Activated CD8-positive, alpha-beta memory T cell treated with anti-CD3 and anti-CD28 coated beads for 4 hours (primary cell): ENCODE measurements around the gene IL20RB.

Experiments used
- DNase-seq, 2 donors: peaks; one replicate each; pipeline ENCODE4 v3.0.0-alpha.2; 2020; ENCODE audit warnings: low read depth in 2 of 2

The IL20RB gene

GRCh38 chr3:137032465-137033120, 74.8 kb downstream of the IL20RB start:
- peak; percentile 37 to 50 for DNase-seq

DNA sequence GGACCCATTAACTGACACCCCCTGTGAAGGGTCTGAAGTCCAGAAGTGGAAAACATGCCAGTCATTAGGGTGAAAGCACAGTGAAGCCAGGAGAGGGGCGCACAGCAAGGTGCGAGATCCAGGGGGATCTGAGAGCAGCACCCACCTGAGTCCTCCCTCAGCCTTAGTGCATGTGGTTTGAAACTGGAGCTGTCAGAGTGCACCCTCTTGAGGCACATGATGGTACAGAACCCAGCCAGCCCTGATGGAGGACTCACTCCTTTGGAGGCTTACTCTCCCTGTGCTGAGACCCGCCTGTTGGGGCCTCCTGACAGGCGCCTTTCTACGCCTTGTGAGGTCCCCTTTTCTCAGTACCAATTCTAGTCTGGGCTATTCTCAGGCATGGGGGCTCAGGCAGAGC, 77.8 kb downstream of the IL20RB start:
- DNase-seq = no peak

GRCh38 chr3:137039570-137039969, 81.8 kb downstream of the IL20RB start:
- DNase-seq = no peak

- no peak for DNase-seq
Observed at GRCh38 chr3:137041251-137041650, 83.5 kb downstream of the IL20RB start.

DNA sequence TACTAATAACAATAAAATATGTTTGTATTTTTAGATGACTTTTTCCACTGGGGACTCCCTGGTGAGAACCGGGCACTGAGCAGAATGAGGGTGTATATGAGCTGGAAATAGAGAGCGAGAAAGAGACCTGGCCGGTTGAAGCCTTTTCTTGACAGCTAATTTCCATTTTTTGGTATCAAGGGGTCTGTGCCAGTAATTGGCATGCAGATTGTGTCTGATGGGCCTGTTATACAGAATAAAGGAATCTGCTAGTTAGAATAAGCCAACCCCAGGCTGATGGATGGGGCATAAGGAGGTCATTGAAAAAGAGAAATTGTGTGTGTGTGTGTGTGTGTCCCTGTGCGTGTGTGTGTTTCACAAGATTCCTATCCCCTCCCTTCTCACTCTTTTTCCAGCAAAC, 83.9 kb downstream of the IL20RB start:
- DNase-seq = no peak

DNA sequence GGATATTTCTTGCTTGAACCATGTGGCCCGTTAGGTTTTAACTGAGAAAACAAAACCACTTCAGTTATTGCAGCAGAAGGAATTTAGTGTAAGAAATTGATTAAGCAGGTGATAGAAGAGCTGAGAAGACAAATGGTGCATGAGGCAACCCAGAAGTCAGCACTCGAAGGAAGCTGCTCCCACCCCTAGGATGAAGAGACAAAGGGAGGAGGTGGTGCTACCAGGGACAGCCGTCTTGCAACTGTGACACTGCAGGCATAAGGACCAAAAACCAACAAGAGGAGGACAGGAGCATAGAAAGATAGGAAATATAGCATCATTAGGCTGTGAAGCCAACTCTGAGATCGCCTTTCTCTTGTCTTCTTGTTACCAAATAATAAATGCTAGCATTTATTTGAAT, 89.0 kb downstream of the IL20RB start:
- DNase-seq = no peak

DNA sequence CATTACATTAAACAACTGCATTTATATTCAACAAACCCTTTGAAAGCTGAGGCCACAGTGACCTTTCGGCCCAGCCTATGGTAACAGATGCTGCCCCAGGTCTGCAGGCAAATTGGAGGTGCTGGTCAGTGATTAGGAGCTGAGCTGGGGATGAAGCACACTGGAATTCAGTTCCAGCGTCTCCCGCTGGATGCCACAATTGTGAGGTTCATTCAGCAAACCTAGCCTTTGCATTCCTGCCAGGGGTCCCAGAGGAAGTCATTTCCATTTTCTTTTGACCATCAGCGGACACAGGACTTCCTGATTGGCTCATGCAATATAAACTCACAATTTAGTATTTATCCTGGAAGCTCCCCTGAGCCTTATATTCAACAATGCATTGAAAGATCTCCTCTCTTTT, 89.5 kb downstream of the IL20RB start:
- DNase-seq = no peak

DNA sequence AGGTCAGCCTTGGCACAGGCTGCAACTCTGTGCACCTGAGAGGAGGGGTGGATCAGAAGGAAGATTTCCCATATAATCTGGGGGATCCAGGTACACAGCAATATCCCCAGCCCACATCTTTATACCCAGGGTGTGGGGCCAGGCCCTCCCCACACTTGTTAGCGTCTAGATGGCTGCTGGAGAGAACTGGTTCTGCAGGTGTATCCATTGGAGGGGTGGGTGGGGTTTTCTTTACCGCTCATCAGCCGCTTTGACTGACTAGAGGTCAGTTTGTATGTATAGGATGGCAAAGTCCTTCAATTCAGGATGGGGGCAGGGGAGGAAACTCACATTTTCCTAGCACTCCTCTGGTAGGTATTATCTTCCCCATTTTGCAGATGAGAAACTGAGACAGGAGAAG, 92.5 kb downstream of the IL20RB start:
- DNase-seq = no peak

DNA sequence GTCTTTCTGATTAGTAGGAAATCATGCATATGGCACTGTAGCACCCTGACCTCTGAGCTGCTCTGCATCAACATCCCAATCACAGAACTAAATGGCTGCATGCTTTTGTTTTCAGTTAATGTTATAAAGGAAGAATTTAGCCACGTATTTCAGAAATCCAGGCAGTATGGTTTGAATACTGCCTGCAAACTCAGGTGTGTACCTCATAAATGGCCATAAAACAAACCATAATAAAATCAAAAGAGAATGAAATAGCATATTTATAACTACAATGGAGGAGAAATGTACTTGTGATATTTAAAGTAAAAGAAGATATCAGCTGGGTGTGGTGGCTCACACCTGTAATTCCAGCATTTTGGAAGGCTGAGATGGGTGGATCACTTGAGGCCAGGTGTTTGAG, 94.5 kb downstream of the IL20RB start:
- DNase-seq = no peak
